Liver (tissue), 3 donors: Measurements from ENCODE around the gene DCAF8L2.

ENCODE experiments used
- EGR1 ChIP-seq, 2 donors: IDR thresholded peaks; 2 replicates each; pipeline ENCODE4 v1.6.1; 2016 to 2018; ENCODE audit warnings: antibody characterized with exemption in 2 of 2, low read depth in 2 of 2
- FOXA1 ChIP-seq: IDR thresholded peaks from 2 replicates; pipeline ENCODE4 v1.6.1; 2016; ENCODE audit warnings: antibody characterized with exemption
- GABPA ChIP-seq, 2 donors: IDR thresholded peaks in 1 of 2; conservative IDR thresholded peaks in 1 of 2; 2 replicates each; pipeline ENCODE4 v1.6.1; 2016; ENCODE audit warnings: antibody characterized with exemption in 2 of 2, mild to moderate bottlenecking in 1 of 2, moderate library complexity in 1 of 2
- HNF4A ChIP-seq, 2 donors: conservative IDR thresholded peaks; 2 replicates each; pipeline ENCODE4 v1.6.1; 2016; ENCODE audit warnings: antibody characterized with exemption in 2 of 2, mild to moderate bottlenecking in 2 of 2
- NR2F2 ChIP-seq: IDR thresholded peaks from 2 replicates; pipeline ENCODE4 v1.6.1; 2016; ENCODE audit warnings: antibody characterized with exemption
- RAD21 ChIP-seq, 2 donors: IDR thresholded peaks; 2 replicates each; pipeline ENCODE4 v1.6.1; 2016; ENCODE audit warnings: antibody characterized with exemption in 2 of 2, mild to moderate bottlenecking in 2 of 2
- SP1 ChIP-seq: IDR thresholded peaks from 2 replicates; pipeline ENCODE4 v1.6.1; 2018; ENCODE audit warnings: antibody characterized with exemption, mild to moderate bottlenecking
- TAF1 ChIP-seq: conservative IDR thresholded peaks from 2 replicates; pipeline ENCODE4 v1.6.1; 2016; ENCODE audit warnings: antibody characterized with exemption, mild to moderate bottlenecking
- YY1 ChIP-seq: IDR thresholded peaks from 2 replicates; pipeline ENCODE4 v1.6.1; 2016; ENCODE audit warnings: antibody characterized with exemption, mild to moderate bottlenecking
- TF ChIP-seq, protein P1 (sequence below): fragments of 150-350 bp; IDR thresholded peaks from 2 replicates; pipeline ENCODE4 v1.5.1; 2017; ENCODE audit warnings: improper control_type of control experiment, low read depth, low read length; ENCODE audit not compliant: missing input control
- TF ChIP-seq, protein P2 (sequence below): IDR thresholded peaks from 2 replicates; pipeline ENCODE4 v1.6.1; 2016; ENCODE audit warnings: antibody characterized with exemption
- TF ChIP-seq, protein P3 (sequence below): IDR thresholded peaks from 2 replicates; pipeline ENCODE4 v1.6.1; 2016; ENCODE audit warnings: antibody characterized with exemption, mild to moderate bottlenecking
- TF ChIP-seq, protein P4 (sequence below): IDR thresholded peaks from 2 replicates; pipeline ENCODE4 v1.6.1; 2016; ENCODE audit warnings: antibody characterized with exemption
- TF ChIP-seq, protein P5 (sequence below): IDR thresholded peaks from 2 replicates; pipeline ENCODE4 v1.6.1; 2016; ENCODE audit warnings: antibody characterized with exemption
- donor health status: healthy.
- donor health status: healthy.

DNA sequence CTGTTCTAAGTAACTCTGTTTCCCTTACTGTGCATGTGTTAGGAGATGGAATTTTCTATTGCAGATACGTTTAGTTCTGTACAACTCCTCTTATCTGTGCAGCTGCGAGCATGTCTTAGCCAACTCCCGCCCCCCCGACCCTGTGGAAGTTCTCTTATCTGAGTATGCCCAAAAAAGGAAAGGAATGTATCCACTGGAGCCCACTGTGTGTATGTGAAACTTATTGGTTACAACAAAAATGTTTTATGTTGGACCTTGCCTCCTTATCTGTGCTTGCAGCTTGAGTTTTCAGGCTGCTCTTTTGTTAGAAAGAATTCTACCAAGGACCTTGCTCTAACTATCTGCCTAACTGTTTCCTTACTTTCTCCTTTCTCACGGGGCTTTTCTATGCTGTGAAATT is 24.2 kb upstream of the DCAF8L2 start:
- TF ChIP-seq, protein P1, sequence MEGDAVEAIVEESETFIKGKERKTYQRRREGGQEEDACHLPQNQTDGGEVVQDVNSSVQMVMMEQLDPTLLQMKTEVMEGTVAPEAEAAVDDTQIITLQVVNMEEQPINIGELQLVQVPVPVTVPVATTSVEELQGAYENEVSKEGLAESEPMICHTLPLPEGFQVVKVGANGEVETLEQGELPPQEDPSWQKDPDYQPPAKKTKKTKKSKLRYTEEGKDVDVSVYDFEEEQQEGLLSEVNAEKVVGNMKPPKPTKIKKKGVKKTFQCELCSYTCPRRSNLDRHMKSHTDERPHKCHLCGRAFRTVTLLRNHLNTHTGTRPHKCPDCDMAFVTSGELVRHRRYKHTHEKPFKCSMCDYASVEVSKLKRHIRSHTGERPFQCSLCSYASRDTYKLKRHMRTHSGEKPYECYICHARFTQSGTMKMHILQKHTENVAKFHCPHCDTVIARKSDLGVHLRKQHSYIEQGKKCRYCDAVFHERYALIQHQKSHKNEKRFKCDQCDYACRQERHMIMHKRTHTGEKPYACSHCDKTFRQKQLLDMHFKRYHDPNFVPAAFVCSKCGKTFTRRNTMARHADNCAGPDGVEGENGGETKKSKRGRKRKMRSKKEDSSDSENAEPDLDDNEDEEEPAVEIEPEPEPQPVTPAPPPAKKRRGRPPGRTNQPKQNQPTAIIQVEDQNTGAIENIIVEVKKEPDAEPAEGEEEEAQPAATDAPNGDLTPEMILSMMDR = no peak
- TF ChIP-seq, protein P2, sequence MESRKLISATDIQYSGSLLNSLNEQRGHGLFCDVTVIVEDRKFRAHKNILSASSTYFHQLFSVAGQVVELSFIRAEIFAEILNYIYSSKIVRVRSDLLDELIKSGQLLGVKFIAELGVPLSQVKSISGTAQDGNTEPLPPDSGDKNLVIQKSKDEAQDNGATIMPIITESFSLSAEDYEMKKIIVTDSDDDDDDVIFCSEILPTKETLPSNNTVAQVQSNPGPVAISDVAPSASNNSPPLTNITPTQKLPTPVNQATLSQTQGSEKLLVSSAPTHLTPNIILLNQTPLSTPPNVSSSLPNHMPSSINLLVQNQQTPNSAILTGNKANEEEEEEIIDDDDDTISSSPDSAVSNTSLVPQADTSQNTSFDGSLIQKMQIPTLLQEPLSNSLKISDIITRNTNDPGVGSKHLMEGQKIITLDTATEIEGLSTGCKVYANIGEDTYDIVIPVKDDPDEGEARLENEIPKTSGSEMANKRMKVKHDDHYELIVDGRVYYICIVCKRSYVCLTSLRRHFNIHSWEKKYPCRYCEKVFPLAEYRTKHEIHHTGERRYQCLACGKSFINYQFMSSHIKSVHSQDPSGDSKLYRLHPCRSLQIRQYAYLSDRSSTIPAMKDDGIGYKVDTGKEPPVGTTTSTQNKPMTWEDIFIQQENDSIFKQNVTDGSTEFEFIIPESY = no peak
- no peak for TF ChIP-seq RAD21 (IDR thresholded peaks at IDR 0.05)
- no peak for TF ChIP-seq SP1
- TF ChIP-seq YY1 = no peak
- no peak for TF ChIP-seq GABPA (IDR thresholded peaks at IDR 0.05 in 1 of 2, conservative IDR thresholded peaks at IDR 0.05 in 1 of 2)
- TF ChIP-seq TAF1 = no peak
- no peak for TF ChIP-seq EGR1 (IDR thresholded peaks at IDR 0.05; ENCODE audit: low read depth in 2 of 2)
- TF ChIP-seq NR2F2 = no peak
- TF ChIP-seq, protein P3, sequence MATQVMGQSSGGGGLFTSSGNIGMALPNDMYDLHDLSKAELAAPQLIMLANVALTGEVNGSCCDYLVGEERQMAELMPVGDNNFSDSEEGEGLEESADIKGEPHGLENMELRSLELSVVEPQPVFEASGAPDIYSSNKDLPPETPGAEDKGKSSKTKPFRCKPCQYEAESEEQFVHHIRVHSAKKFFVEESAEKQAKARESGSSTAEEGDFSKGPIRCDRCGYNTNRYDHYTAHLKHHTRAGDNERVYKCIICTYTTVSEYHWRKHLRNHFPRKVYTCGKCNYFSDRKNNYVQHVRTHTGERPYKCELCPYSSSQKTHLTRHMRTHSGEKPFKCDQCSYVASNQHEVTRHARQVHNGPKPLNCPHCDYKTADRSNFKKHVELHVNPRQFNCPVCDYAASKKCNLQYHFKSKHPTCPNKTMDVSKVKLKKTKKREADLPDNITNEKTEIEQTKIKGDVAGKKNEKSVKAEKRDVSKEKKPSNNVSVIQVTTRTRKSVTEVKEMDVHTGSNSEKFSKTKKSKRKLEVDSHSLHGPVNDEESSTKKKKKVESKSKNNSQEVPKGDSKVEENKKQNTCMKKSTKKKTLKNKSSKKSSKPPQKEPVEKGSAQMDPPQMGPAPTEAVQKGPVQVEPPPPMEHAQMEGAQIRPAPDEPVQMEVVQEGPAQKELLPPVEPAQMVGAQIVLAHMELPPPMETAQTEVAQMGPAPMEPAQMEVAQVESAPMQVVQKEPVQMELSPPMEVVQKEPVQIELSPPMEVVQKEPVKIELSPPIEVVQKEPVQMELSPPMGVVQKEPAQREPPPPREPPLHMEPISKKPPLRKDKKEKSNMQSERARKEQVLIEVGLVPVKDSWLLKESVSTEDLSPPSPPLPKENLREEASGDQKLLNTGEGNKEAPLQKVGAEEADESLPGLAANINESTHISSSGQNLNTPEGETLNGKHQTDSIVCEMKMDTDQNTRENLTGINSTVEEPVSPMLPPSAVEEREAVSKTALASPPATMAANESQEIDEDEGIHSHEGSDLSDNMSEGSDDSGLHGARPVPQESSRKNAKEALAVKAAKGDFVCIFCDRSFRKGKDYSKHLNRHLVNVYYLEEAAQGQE = no peak
- TF ChIP-seq, protein P4, sequence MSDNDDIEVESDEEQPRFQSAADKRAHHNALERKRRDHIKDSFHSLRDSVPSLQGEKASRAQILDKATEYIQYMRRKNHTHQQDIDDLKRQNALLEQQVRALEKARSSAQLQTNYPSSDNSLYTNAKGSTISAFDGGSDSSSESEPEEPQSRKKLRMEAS = no peak
- TF ChIP-seq, protein P5, sequence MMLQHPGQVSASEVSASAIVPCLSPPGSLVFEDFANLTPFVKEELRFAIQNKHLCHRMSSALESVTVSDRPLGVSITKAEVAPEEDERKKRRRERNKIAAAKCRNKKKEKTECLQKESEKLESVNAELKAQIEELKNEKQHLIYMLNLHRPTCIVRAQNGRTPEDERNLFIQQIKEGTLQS = no peak
- no peak for TF ChIP-seq FOXA1
- TF ChIP-seq HNF4A (conservative IDR thresholded peaks at IDR 0.05) = no peak
